HG03139 (cell line): ENCODE measurements around the gene PPM1H.

Experiments
- ATAC-seq: cut with Tn5 transposase; IDR thresholded peaks from one replicate; pipeline ENCODE4 v1.9.1; 2021; ENCODE audit not compliant: unreplicated experiment

PPM1H gene

GRCh38 chr12:62625228-62625627 is 309.7 kb downstream of the PPM1H start:
- no peak for ATAC-seq

- ATAC-seq = no peak
Measured at GRCh38 chr12:62622177-62622576, 312.8 kb downstream of the PPM1H start.

- ATAC-seq = no peak
Measured at GRCh38 chr12:62621101-62621638, 313.8 kb downstream of the PPM1H start.

GRCh38 chr12:62618930-62619329 is 316.0 kb downstream of the PPM1H start:
- ATAC-seq = no peak

GRCh38 chr12:62618319-62618718 is 316.6 kb downstream of the PPM1H start:
- no peak for ATAC-seq

- ATAC-seq = no peak
Measured at GRCh38 chr12:62613081-62613480, 321.9 kb downstream of the PPM1H start.

- no peak for ATAC-seq
Measured at GRCh38 chr12:62606654-62607053, 328.3 kb downstream of the PPM1H start.

GRCh38 chr12:62605981-62606380 is 329.0 kb downstream of the PPM1H start:
- ATAC-seq = no peak

GRCh38 chr12:62604871-62605270 is 330.1 kb downstream of the PPM1H start:
- no peak for ATAC-seq

GRCh38 chr12:62604373-62604772 is 330.6 kb downstream of the PPM1H start:
- no peak for ATAC-seq

GRCh38 chr12:62603811-62604098 is 331.2 kb downstream of the PPM1H start:
- ATAC-seq = no peak

- ATAC-seq = peak; percentile 66
Measured at GRCh38 chr12:62603061-62603810, 331.7 kb downstream of the PPM1H start.

- peak; percentile 61 for ATAC-seq
Measured at GRCh38 chr12:62602255-62603060, 332.5 kb downstream of the PPM1H start.

GRCh38 chr12:62601765-62602164 is 333.2 kb downstream of the PPM1H start:
- no peak for ATAC-seq

GRCh38 chr12:62599854-62600437 is 335.0 kb downstream of the PPM1H start:
- ATAC-seq = no peak

GRCh38 chr12:62598846-62599245 is 336.1 kb downstream of the PPM1H start:
- no peak for ATAC-seq

GRCh38 chr12:62597253-62597652 is 337.7 kb downstream of the PPM1H start:
- ATAC-seq = no peak
